Peyer's patch (tissue), 4 donors: ENCODE measurements around the gene CDK9. TPM values are rescaled to one million over a fixed set of nuclear protein-coding genes. Genes with fewer than 3 reads are reported as not detected.
"Not testable (repeated sequence)": the region's sequence is repeated elsewhere in the genome, so short reads cannot be mapped to it uniquely, and the experiment has no call there.

Experiments used
- DNase-seq, 3 donors: peaks; one replicate each; pipeline ENCODE4 v3.0.0-alpha.2; 2017 to 2019
- H3K27ac ChIP-seq, 4 donors: fragments of 200-600 bp; sonication (generic); one replicate each; pipeline ENCODE4 v1.5.1; 2016 to 2019
- H3K27me3 ChIP-seq, 2 donors: fragments of 200-600 bp; sonication (generic); one replicate each; pipeline ENCODE4 v1.5.1; 2019
- H3K36me3 ChIP-seq, 3 donors: fragments of 200-600 bp; sonication (generic); one replicate each; pipeline ENCODE4 v1.5.1; 2016 to 2019
- H3K4me1 ChIP-seq, 4 donors: fragments of 200-600 bp; sonication (generic); one replicate each; pipeline ENCODE4 v1.5.1; 2016 to 2019
- H3K4me3 ChIP-seq, 4 donors: fragments of 200-600 bp; sonication (generic); 1 replicate in 3 of 4; 2 replicates in 1 of 4; pipeline ENCODE4 v1.5.1; 2016 to 2019; ENCODE audit warnings: mild to moderate bottlenecking in 1 of 4
- H3K9me3 ChIP-seq, 4 donors: fragments of 200-600 bp; sonication (generic); one replicate each; pipeline ENCODE4 v1.5.1; 2016 to 2019; ENCODE audit warnings: mild to moderate bottlenecking in 1 of 4
- POLR2A ChIP-seq, 2 donors: fragments of 450-650 bp; IDR thresholded peaks; one replicate each; pipeline ENCODE4 v1.5.1; 2017; ENCODE audit warnings: antibody characterized with exemption in 2 of 2, mild to moderate bottlenecking in 2 of 2, moderate library complexity in 2 of 2
- total RNA-seq, 4 donors: library from RNA; depleted of rRNA; stranded (reverse); fragments of >200 nt; gene quantifications; one replicate each; pipeline ENCODE4 v1.1.0, GENCODE V29; 2016
- TF ChIP-seq, protein P1 (sequence below), 6 experiments: fragments of 450-650 bp in 4 of 6; fragments of 200-600 bp in 2 of 6; sonication (generic) in 1 of 6; IDR thresholded peaks; one replicate each; pipeline ENCODE4 v1.5.1; 2017 to 2019; ENCODE audit warnings: antibody characterized with exemption in 6 of 6, mild to moderate bottlenecking in 3 of 6, moderate library complexity in 1 of 6

The CDK9 gene
- total RNA-seq, 4 donors from 2014 or later: 53.6 to 116 (median 83.9) TPM

DNA sequence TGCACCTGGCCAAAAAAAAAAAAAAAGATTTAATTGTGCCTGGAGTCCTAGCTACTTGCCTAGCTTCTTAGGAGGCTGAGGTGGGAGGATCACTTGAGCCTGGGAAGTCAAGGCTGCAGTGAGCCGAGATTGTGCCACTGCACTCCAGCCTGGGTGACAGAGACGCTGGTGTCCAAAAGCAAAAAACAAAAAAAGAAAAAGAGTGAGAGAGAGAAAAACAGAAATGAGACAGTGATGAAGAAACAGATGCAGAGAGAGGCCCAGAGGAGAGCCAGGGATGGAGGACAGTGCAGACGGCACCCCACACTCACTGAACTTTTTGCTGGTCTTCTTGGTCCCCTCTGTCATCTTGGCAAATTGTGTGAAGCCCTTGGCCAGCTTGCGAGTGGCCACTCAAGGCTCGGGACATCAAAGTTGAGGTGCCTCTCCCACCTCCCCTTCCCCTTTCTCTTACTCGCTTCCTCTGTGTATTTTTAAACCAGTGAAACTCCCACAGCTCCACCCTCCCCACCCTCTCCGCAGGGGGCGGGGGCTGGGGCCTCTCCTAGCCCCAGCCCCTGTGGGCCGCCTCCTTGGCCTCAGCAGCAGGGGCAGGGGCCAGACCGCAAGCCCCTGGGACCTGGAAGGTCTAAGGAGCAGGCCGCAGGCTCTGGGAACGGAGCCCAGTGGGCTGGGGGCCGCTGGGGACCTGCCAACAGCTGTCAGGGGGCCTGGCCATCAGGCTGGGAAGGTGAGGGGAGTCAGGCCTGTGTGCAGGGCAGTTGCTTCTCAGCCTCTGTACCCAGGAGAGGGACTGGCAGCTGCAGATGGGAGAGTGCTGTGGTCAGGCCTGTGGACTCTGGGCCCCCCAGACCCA, 7.3 kb upstream of the CDK9 start, which contains the start of gene SH2D3C:
Gene SH2D3C, minus strand, starts transcription at position 387 of the 856 bp plus-strand sequence. Its CDS starts 39 bp downstream, at position 348.
- Histone ChIP-seq H3K4me3 (peak within 1 kb of the TSS; percentile 29 to 50 (median 44)), H3K4me1 (peaks cover 0 to 13% (median 11%) of the 10 kb centered on the region in 4 donors), H3K9me3 (no peaks in the 10 kb centered on the region), H3K27me3 (no peaks in the 10 kb centered on the region), H3K27ac (peak within 1 kb of the TSS; percentile 71 to 88 (median 78)), H3K36me3 (no peaks in the 10 kb centered on the region)
- no peak for TF ChIP-seq POLR2A (IDR thresholded peaks at IDR 0.05)
- DNase-seq: peak in 2 of 3 donors; percentile 78 to 83

- no peaks in the 10 kb centered on the region for H3K27me3 ChIP-seq
- H3K4me3 ChIP-seq: peak overlapping the region; percentile 29 to 50 (median 44)
- H3K9me3 ChIP-seq: no peaks in the 10 kb centered on the region
- H3K27ac ChIP-seq: peak overlapping the region; percentile 71 to 88 (median 78)
- peaks cover 0 to 22% (median 15%) of the 10 kb centered on the region in 4 donors for H3K4me1 ChIP-seq
- no peak for TF ChIP-seq POLR2A (IDR thresholded peaks at IDR 0.05)
- TF ChIP-seq, protein P1, sequence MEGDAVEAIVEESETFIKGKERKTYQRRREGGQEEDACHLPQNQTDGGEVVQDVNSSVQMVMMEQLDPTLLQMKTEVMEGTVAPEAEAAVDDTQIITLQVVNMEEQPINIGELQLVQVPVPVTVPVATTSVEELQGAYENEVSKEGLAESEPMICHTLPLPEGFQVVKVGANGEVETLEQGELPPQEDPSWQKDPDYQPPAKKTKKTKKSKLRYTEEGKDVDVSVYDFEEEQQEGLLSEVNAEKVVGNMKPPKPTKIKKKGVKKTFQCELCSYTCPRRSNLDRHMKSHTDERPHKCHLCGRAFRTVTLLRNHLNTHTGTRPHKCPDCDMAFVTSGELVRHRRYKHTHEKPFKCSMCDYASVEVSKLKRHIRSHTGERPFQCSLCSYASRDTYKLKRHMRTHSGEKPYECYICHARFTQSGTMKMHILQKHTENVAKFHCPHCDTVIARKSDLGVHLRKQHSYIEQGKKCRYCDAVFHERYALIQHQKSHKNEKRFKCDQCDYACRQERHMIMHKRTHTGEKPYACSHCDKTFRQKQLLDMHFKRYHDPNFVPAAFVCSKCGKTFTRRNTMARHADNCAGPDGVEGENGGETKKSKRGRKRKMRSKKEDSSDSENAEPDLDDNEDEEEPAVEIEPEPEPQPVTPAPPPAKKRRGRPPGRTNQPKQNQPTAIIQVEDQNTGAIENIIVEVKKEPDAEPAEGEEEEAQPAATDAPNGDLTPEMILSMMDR (IDR thresholded peaks at IDR 0.05): no peak
- H3K36me3 ChIP-seq: no peaks in the 10 kb centered on the region
- DNase-seq: peak in 2 of 3 donors; percentile 87
Observed at GRCh38 chr9:127779136-127779981, 6.5 kb upstream of the CDK9 start.

- Histone ChIP-seq H3K27ac (peak overlapping the region; percentile 6 to 88 (median 58)), H3K4me1 (peaks cover 0 to 24% (median 17%) of the 10 kb centered on the region in 4 donors), H3K36me3 (no peaks in the 10 kb centered on the region), H3K9me3 (no peaks in the 10 kb centered on the region), H3K4me3 (no peak overlapping the region), H3K27me3 (no peaks in the 10 kb centered on the region)
- DNase-seq: no peak
- TF ChIP-seq, protein P1 (IDR thresholded peaks at IDR 0.05): no peak
- no peak for TF ChIP-seq POLR2A (IDR thresholded peaks at IDR 0.05)
Observed at GRCh38 chr9:127780126-127780885, 5.5 kb upstream of the CDK9 start.

GRCh38 chr9:127780909-127781308, 4.9 kb upstream of the CDK9 start:
- Histone ChIP-seq H3K4me1 (peaks cover 0 to 23% (median 17%) of the 10 kb centered on the region in 4 donors), H3K27ac (peak overlapping the region in 1 of 4 donors; percentile 88)
- not testable (repeated sequence) for DNase-seq, H3K36me3 ChIP-seq, H3K27me3 ChIP-seq, H3K9me3 ChIP-seq, H3K4me3 ChIP-seq

DNA sequence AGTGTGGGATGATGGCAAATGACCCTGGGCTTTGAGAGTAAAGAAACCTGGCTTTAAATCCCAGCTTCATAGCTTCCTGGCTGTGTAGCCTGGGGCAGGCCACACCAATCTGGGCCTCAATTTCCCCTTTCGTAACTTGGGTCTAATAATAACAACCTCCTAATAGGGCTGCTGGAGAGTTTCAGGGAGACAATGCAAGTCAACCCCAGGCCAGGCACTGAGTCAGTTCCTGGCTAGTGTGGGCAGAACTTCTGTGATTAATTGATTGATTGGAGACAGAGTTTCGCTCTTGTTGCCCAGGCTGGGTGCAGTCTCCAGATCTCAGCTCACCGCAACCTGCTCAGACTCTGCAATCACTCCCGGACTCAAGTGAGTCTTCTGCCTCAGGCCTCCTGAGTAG, 4.0 kb upstream of the CDK9 start:
- Histone ChIP-seq H3K4me3 (no peak overlapping the region), H3K27ac (peak overlapping the region in 1 of 4 donors; percentile 97), H3K4me1 (peaks cover 0 to 23% (median 18%) of the 10 kb centered on the region in 4 donors), H3K36me3 (peaks cover 0 to under 1% (median 0%) of the 10 kb centered on the region in 3 donors), H3K27me3 (no peaks in the 10 kb centered on the region), H3K9me3 (no peaks in the 10 kb centered on the region)
- no peak for DNase-seq
- TF ChIP-seq, protein P1 (IDR thresholded peaks at IDR 0.05): no peak
- no peak for TF ChIP-seq POLR2A (IDR thresholded peaks at IDR 0.05)
